K562 (cell line): ENCODE measurements around the gene SEC22C. TPM values are rescaled to one million over a fixed set of nuclear protein-coding genes. Genes with fewer than 3 reads are reported as not detected.
A peak's percentile ranks its signal among the peaks of the same experiment; 100 is the strongest.

Experiments used
- ATAC-seq: fragments of 200-7000 bp; cut with Tn5 transposase; 3 replicates; pipeline ENCODE4 v1.9.1; 2020; ENCODE audit warnings: moderate library complexity
- BruUV-seq: library from RNA; stranded (reverse); fragments of 400-500 nt; replicated peaks from 2 replicates; lab custom pipeline; 2021; lab: Mats Ljungman, UMichigan
- CTCF ChIA-PET: fragments of 300-600 bp; formaldehyde crosslinking; extraction: SDS; loops from one replicate; lab custom pipeline; 2021; ENCODE audit warnings: low intra/inter-chr PET ratio; lab: Yijun Ruan, JAX
- POLR2A ChIA-PET: fragments of 300-600, 350-650 bp; sonication (Branson Sonifier 250); formaldehyde crosslinking; extraction: SDS; loops from one replicate; lab custom pipeline; 2021; ENCODE audit warnings: antibody characterized with exemption, inconsistent platforms; lab: Yijun Ruan, JAX
- DNase-seq, 4 experiments: peaks; one replicate each; pipeline versions ENCODE4 v3.0.0 to v3.0.0-alpha.2; 2011 to 2018; ENCODE audit warnings: low spot score in 3 of 4, mixed read lengths in 3 of 4; ENCODE audit errors: extremely low read depth in 1 of 4
- FAIRE-seq: peaks from 2 replicates; lab custom pipeline; 2011; peaks lifted over from hg19 to GRCh38; lab: Jason Lieb, UNC
- H2AFZ ChIP-seq: 2 replicates; pipeline ENCODE4 v1.6.0; 2011; ENCODE audit warnings: low read depth, low read length, control low read depth, inconsistent platforms
- H3K27ac ChIP-seq: fragments of 200-600 bp; 3 replicates; pipeline ENCODE4 v1.8.0; 2011; ENCODE audit warnings: low read depth, mild to moderate bottlenecking, control low read depth, inconsistent platforms, low read length, moderate library complexity, mixed read lengths; ENCODE audit errors: extremely low read depth
- H3K27me3 ChIP-seq, 2 experiments: fragments of 300-600 bp in 1 of 2; 2 replicates in 1 of 2; 3 replicates in 1 of 2; pipeline versions ENCODE4 v1.6.0 to v1.8.0; 2011; ENCODE audit warnings: inconsistent platforms in 2 of 2, low read length in 2 of 2, mild to moderate bottlenecking in 1 of 2, mixed read lengths in 1 of 2, moderate library complexity in 1 of 2; ENCODE audit not compliant: control insufficient read depth in 2 of 2, insufficient read depth in 2 of 2
- H3K36me3 ChIP-seq: fragments of 300-600 bp; 3 replicates; pipeline ENCODE4 v1.8.0; 2011; ENCODE audit warnings: mild to moderate bottlenecking, low read length, inconsistent platforms; ENCODE audit not compliant: control insufficient read depth, insufficient read depth
- H3K4me1 ChIP-seq, 2 experiments: fragments of 200-600 bp in 1 of 2; replicated peaks in 1 of 2; 2 replicates in 1 of 2; 3 replicates in 1 of 2; pipeline versions ENCODE4 v1.5.1 to v1.8.0; 2011; ENCODE audit warnings: inconsistent platforms in 2 of 2, low read length in 2 of 2, mild to moderate bottlenecking in 1 of 2, mixed read lengths in 1 of 2, moderate library complexity in 1 of 2; ENCODE audit not compliant: control insufficient read depth in 2 of 2, insufficient read depth in 2 of 2
- H3K4me2 ChIP-seq: 2 replicates; pipeline ENCODE4 v1.6.1; 2011; ENCODE audit warnings: low read length, control low read depth, inconsistent platforms, mixed read lengths; ENCODE audit not compliant: insufficient read depth
- H3K4me3 ChIP-seq: fragments of 200-600 bp; sonication (generic), shearing (Covaris generic); 2 replicates; pipeline ENCODE4 v1.5.1; 2016; ENCODE audit warnings: control low read depth, inconsistent platforms
- H3K79me2 ChIP-seq: fragments of 200-600 bp; 3 replicates; pipeline ENCODE4 v1.8.0; 2011; ENCODE audit warnings: low read length, inconsistent platforms; ENCODE audit not compliant: control insufficient read depth, insufficient read depth
- H3K9ac ChIP-seq, 2 experiments: 2 replicates each; pipeline versions ENCODE4 v1.6.0 to v1.6.1; 2011; ENCODE audit warnings: low read depth in 2 of 2, low read length in 2 of 2, control low read depth in 1 of 2, inconsistent platforms in 1 of 2, mild to moderate bottlenecking in 1 of 2, mixed read lengths in 1 of 2; ENCODE audit not compliant: insufficient read depth in 1 of 2
- H3K9me1 ChIP-seq: one replicate; pipeline ENCODE4 v1.6.0; 2011; ENCODE audit warnings: inconsistent platforms, mild to moderate bottlenecking, low read length, moderate library complexity; ENCODE audit not compliant: control insufficient read depth, insufficient read depth
- H3K9me3 ChIP-seq: replicated peaks from 2 replicates; pipeline ENCODE4 v1.5.1; 2011; ENCODE audit warnings: low read depth, low read length, inconsistent platforms; ENCODE audit not compliant: control insufficient read depth, insufficient read depth
- H4K20me1 ChIP-seq: replicated peaks from 2 replicates; pipeline ENCODE4 v1.6.1; 2011; ENCODE audit warnings: low read length, inconsistent platforms, mixed read lengths; ENCODE audit not compliant: control insufficient read depth, insufficient read depth
- COPS2 ChIP-seq: fragments of 450-650 bp; conservative IDR thresholded peaks from 2 replicates; pipeline ENCODE4 v1.6.1; 2016; ENCODE audit warnings: mild to moderate bottlenecking, moderate library complexity
- KLF13 ChIP-seq: fragments of 450-650 bp; IDR thresholded peaks from 2 replicates; pipeline ENCODE4 v1.6.1; 2016; ENCODE audit warnings: missing genetic modification characterization, low read depth, mild to moderate bottlenecking, missing compliant biosample characterization, moderate library complexity, borderline replicate concordance
- MECOM ChIP-seq: fragments of 250-450 bp; sonication (Bioruptor Pico); IDR thresholded peaks from 2 replicates; pipeline ENCODE4 v1.8.0; 2022; ENCODE audit warnings: inconsistent platforms
- NFE2 ChIP-seq: IDR thresholded peaks from 2 replicates; pipeline ENCODE4 v1.6.1; 2014; ENCODE audit warnings: antibody characterized with exemption, low read depth
- RAD21 ChIP-seq, 2 experiments: fragments of 250-450 bp in 1 of 2; fragments of 450-650 bp in 1 of 2; sonication (Bioruptor Pico) in 1 of 2; formaldehyde crosslinking in 1 of 2; IDR thresholded peaks in 1 of 2; conservative IDR thresholded peaks in 1 of 2; 2 replicates each; pipeline versions ENCODE4 v1.4.0 to v1.8.0; 2020 to 2022; ENCODE audit warnings: mild to moderate bottlenecking in 2 of 2, moderate library complexity in 1 of 2
- RBM17 ChIP-seq: fragments of 200-400 bp; formaldehyde crosslinking; IDR thresholded peaks from 2 replicates; pipeline ENCODE4 v1.6.1; 2017; ENCODE audit warnings: low read depth, mild to moderate bottlenecking, low read length, borderline replicate concordance
- RFX1 ChIP-seq: fragments of 450-650 bp; IDR thresholded peaks from 2 replicates; pipeline ENCODE4 v1.6.1; 2016; ENCODE audit warnings: mild to moderate bottlenecking, moderate library complexity
- SNIP1 ChIP-seq: fragments of 450-650 bp; IDR thresholded peaks from 2 replicates; pipeline ENCODE4 v1.7.1; 2017; ENCODE audit warnings: low read depth, mild to moderate bottlenecking
- SRF ChIP-seq, 2 experiments: fragments of 250-450, 450-650 bp in 1 of 2; sonication (Bioruptor Pico) in 1 of 2; sonication (generic) in 1 of 2; formaldehyde crosslinking; IDR thresholded peaks; 2 replicates each; pipeline versions ENCODE4 v1.5.0 to v1.5.1; 2020 to 2022; ENCODE audit warnings: mild to moderate bottlenecking in 1 of 2, missing genetic modification reagents in 1 of 2
- ZKSCAN3 ChIP-seq: fragments of 250-450 bp; sonication (Bioruptor Pico); IDR thresholded peaks from 2 replicates; pipeline ENCODE4 v1.4.0; 2020
- ZNF134 ChIP-seq: fragments of 250-450 bp; sonication (Bioruptor Pico); conservative IDR thresholded peaks from 2 replicates; pipeline ENCODE4 v1.4.0; 2020
- ZNF253 ChIP-seq: fragments of 250-450 bp; sonication (Bioruptor Pico); conservative IDR thresholded peaks from 2 replicates; pipeline ENCODE4 v1.6.1; 2021; ENCODE audit warnings: mild to moderate bottlenecking
- ZNF263 ChIP-seq: sonication (generic); formaldehyde crosslinking; IDR thresholded peaks from 2 replicates; pipeline ENCODE4 v1.8.0; 2022; ENCODE audit warnings: mild to moderate bottlenecking, missing genetic modification reagents, borderline replicate concordance
- WGBS: fragments of 100-300 bp; shearing (Covaris generic); methylation state at CpG from one replicate; pipeline ENCODE4 v1.1.6; 2016; ENCODE audit warnings: low coverage, mixed read lengths; ENCODE audit not compliant: insufficient coverage; ENCODE audit errors: missing lambda C conversion rate; 5-methylcytosine and 5-hydroxymethylcytosine counted together
- in situ Hi-C: fragments of 300-500 bp; cut with MboI; formaldehyde crosslinking; loops from 4 replicates; pipeline ENCODE4 v1.15.0; 2018; ENCODE audit warnings: inconsistent platforms, mixed read lengths
- intact Hi-C: fragments of 100-400 bp; cut with micrococcal nuclease; formaldehyde crosslinking; loops from 2 replicates; pipeline ENCODE4 v1.14.2; 2022
- polyA plus RNA-seq, 8 experiments: library from polyadenylated mRNA; depleted of rRNA in 4 of 8; stranded (reverse) in 5 of 8; unstranded in 3 of 8; fragments of >200 nt; fragmentation: Nextera tagmentation in 2 of 8; fragmentation: Illumina TruSeq in 1 of 8; extraction: Ambion mirVana in 2 of 8; extraction: Trizol in 1 of 8; gene quantifications; 2 replicates each; pipeline versions ENCODE4 v1.2.1 to v1.2.3, GENCODE V29; 2011 to 2014; ENCODE audit warnings: inconsistent platforms in 1 of 8, missing spikeins in 1 of 8
- total RNA-seq, 7 experiments: library from RNA; depleted of rRNA in 6 of 7; stranded (reverse); fragments of >200 nt in 6 of 7; fragmentation: Illumina TruSeq in 2 of 7; extraction: Trizol in 2 of 7; gene quantifications; 2 replicates each; pipeline versions ENCODE4 v1.2.1 to v1.2.3, GENCODE V29; 2011 to 2021; ENCODE audit warnings: low replicate concordance in 1 of 7
- TF ChIP-seq, protein P1 (sequence below): fragments of 450-650 bp; IDR thresholded peaks from 2 replicates; pipeline ENCODE4 v1.6.1; 2014; ENCODE audit warnings: low read depth, mild to moderate bottlenecking, moderate library complexity, borderline replicate concordance
- TF ChIP-seq, protein P2 (sequence below): fragments of 250-450 bp; sonication (Bioruptor Pico); IDR thresholded peaks from 2 replicates; pipeline ENCODE4 v1.8.0; 2021; ENCODE audit warnings: moderate library complexity, mild to moderate bottlenecking, inconsistent platforms
- TF ChIP-seq, protein P3 (sequence below): fragments of 250-450 bp; sonication (Bioruptor Pico); IDR thresholded peaks from 2 replicates; pipeline ENCODE4 v1.8.0; 2022; ENCODE audit warnings: inconsistent platforms

SEC22C gene
- total and polyA plus RNA-seq, 9 of the 15 experiments (the other 6 are each of a cell fraction or from before 2014, with no cell fraction given), result 35.6 to 68.4 (median 50.7) TPM

DNA sequence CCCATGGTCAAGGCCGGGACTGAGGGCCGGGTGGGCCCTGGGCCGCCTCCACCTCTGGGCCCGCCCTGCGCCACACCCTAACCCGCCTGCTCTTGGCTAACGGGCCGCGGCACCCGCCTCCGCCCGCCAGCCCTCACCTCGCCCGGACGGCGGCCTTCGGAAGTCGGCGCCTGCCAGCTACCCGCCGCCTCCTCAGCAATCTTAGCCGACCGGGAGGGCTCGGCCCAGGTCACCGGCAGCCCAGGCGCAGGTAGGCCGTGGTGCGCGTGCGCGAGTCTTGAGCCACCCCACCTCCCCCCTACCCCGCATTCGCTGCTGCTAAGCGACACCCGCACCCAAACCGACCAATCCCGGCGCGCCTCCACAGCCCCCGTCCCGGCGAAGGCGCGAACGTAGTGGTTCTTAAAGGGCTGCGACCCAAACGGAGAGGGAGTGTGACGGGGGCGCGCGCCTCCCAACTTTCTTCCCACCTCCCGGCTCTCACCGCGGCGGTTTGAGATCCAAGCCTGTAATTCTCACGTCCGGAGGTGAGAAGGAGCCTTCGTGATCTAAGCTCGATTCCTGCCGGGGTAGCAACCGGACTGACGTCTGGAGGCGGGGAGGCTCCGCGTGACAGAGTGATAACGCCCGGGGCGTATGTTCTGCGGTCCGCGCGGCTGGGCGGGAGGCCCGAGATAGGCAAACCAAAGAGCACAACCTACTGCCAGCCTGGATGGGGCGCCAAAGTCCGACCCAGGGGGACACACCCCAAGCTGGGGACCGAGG is at the start of gene SEC22C (continued):
- TF ChIP-seq, protein P1, sequence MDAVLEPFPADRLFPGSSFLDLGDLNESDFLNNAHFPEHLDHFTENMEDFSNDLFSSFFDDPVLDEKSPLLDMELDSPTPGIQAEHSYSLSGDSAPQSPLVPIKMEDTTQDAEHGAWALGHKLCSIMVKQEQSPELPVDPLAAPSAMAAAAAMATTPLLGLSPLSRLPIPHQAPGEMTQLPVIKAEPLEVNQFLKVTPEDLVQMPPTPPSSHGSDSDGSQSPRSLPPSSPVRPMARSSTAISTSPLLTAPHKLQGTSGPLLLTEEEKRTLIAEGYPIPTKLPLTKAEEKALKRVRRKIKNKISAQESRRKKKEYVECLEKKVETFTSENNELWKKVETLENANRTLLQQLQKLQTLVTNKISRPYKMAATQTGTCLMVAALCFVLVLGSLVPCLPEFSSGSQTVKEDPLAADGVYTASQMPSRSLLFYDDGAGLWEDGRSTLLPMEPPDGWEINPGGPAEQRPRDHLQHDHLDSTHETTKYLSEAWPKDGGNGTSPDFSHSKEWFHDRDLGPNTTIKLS, result no peak; the same call in 1 of the 2 replicates
- no peak for TF ChIP-seq SNIP1
- no peak for TF ChIP-seq MECOM
- TF ChIP-seq COPS2, result no peak

- H4K20me1 ChIP-seq, result peaks cover 6% of the 10 kb centered on the region; the same call in 1 of the 2 replicates
- no peak overlapping the region for H2AFZ ChIP-seq
- FAIRE-seq (no peak), ATAC-seq (peak; percentile 69), DNase-seq (peak in 3 of 4 experiments; percentile 38 to 39 (median 39))
- H3K27ac ChIP-seq, result peak overlapping the region; percentile 38; the same call in 1 of the 3 replicates
- H3K4me1 ChIP-seq, result peaks cover 0 to 6% of the 10 kb centered on the region in 2 experiments; a peak in 2 of 5 replicates
- no peak overlapping the region for H3K9ac ChIP-seq
- ChIA-PET POLR2A (interaction anchor here (0.8 to 2.2 kb wide), 8 partner anchors 11 to 39 kb away, joined by 3 to 10 read pairs (median 4); partner anchors contain the start of genes NKTR and SS18L2), CTCF (no interaction called here)
- BruUV-seq, result no TSS peak
- H3K4me3 ChIP-seq, result no peak overlapping the region
- H3K27me3 ChIP-seq, result no peaks in the 10 kb centered on the region
- no peaks in the 10 kb centered on the region for H3K9me1 ChIP-seq
- intact Hi-C loops (no loop called here), in situ Hi-C loops (no loop called here)
- H3K79me2 ChIP-seq, result peaks cover 91% of the 10 kb centered on the region
- WGBS, result 72% methylated on average over 2 of the region's 2 CpGs
- H3K9me3 ChIP-seq, result no peaks in the 10 kb centered on the region
- peaks cover 83% of the 10 kb centered on the region for H3K36me3 ChIP-seq
- no peak overlapping the region for H3K4me2 ChIP-seq
- TF ChIP-seq KLF13, result no peak
- TF ChIP-seq ZNF253, result no peak
- TF ChIP-seq ZNF263, result no peak
- TF ChIP-seq, protein P2, sequence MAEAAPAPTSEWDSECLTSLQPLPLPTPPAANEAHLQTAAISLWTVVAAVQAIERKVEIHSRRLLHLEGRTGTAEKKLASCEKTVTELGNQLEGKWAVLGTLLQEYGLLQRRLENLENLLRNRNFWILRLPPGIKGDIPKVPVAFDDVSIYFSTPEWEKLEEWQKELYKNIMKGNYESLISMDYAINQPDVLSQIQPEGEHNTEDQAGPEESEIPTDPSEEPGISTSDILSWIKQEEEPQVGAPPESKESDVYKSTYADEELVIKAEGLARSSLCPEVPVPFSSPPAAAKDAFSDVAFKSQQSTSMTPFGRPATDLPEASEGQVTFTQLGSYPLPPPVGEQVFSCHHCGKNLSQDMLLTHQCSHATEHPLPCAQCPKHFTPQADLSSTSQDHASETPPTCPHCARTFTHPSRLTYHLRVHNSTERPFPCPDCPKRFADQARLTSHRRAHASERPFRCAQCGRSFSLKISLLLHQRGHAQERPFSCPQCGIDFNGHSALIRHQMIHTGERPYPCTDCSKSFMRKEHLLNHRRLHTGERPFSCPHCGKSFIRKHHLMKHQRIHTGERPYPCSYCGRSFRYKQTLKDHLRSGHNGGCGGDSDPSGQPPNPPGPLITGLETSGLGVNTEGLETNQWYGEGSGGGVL (CRISPR knock-in tag), result no peak
- no peak for TF ChIP-seq ZKSCAN3 (CRISPR knock-in tag)
- TF ChIP-seq ZNF134 (CRISPR knock-in tag), result no peak
- 0 out of 4 replicates have a peak, but pooled peaks of 1 of the 2 experiments have one; percentile 5 for TF ChIP-seq RAD21 (CRISPR knock-in tag; conservative IDR thresholded peaks at IDR 0.05 in 1 of 2, IDR thresholded peaks at IDR 0.05 in 1 of 2)
- TF ChIP-seq, protein P3, sequence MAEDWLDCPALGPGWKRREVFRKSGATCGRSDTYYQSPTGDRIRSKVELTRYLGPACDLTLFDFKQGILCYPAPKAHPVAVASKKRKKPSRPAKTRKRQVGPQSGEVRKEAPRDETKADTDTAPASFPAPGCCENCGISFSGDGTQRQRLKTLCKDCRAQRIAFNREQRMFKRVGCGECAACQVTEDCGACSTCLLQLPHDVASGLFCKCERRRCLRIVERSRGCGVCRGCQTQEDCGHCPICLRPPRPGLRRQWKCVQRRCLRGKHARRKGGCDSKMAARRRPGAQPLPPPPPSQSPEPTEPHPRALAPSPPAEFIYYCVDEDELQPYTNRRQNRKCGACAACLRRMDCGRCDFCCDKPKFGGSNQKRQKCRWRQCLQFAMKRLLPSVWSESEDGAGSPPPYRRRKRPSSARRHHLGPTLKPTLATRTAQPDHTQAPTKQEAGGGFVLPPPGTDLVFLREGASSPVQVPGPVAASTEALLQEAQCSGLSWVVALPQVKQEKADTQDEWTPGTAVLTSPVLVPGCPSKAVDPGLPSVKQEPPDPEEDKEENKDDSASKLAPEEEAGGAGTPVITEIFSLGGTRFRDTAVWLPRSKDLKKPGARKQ, result no peak
- TF ChIP-seq RBM17, result no peak
- peak; percentile 75 for TF ChIP-seq NFE2
- no peak for TF ChIP-seq RFX1
- no peak for TF ChIP-seq SRF (CRISPR knock-in tag; IDR thresholded peaks at IDR 0.05)
Measured at GRCh38 chr3:42613462-42613861, 31.7 kb upstream of the SEC22C start.
